Stomach (tissue), 9 donors: Measurements from ENCODE around the gene ZNF555. TPM values are rescaled to one million over a fixed set of nuclear protein-coding genes. Genes with fewer than 3 reads are reported as not detected.

Source experiments
- DNase-seq, 2 donors: peaks; one replicate each; pipeline versions ENCODE4 v3.0.0 to v3.0.0-alpha.2; 2013 to 2019
- H3K27ac ChIP-seq, 5 donors: fragments of 200-600 bp in 4 of 5; sonication (generic) in 4 of 5; one replicate each; pipeline ENCODE4 v1.5.1; 2013 to 2019; ENCODE audit warnings: mild to moderate bottlenecking in 1 of 5, moderate library complexity in 1 of 5
- H3K27me3 ChIP-seq, 3 donors: fragments of 200-600 bp; sonication (generic); one replicate each; pipeline ENCODE4 v1.5.1; 2017 to 2019; ENCODE audit warnings: mixed run types in 1 of 3
- H3K36me3 ChIP-seq, 4 donors: fragments of 200-600 bp; sonication (generic); 1 replicate in 3 of 4; 2 replicates in 1 of 4; pipeline ENCODE4 v1.5.1; 2016 to 2019
- H3K4me1 ChIP-seq, 4 donors: fragments of 200-600 bp; sonication (generic); one replicate each; pipeline ENCODE4 v1.5.1; 2016 to 2019
- H3K4me3 ChIP-seq, 4 donors: fragments of 200-600 bp; sonication (generic) in 3 of 4; one replicate each; pipeline ENCODE4 v1.5.1; 2016 to 2019; ENCODE audit warnings: mild to moderate bottlenecking in 1 of 4
- H3K9me3 ChIP-seq, 4 donors: fragments of 200-600 bp; sonication (generic); one replicate each; pipeline ENCODE4 v1.5.1; 2016 to 2019
- CTCF ChIP-seq, 7 experiments: fragments of 450-650 bp in 4 of 7; fragments of 200-600 bp in 3 of 7; sonication (generic) in 3 of 7; IDR thresholded peaks; one replicate each; pipeline ENCODE4 v1.5.1; 2016 to 2019; ENCODE audit warnings: antibody characterized with exemption in 7 of 7, control low read depth in 2 of 7, mild to moderate bottlenecking in 1 of 7
- EP300 ChIP-seq: sonication (generic); formaldehyde crosslinking; IDR thresholded peaks from one replicate; pipeline ENCODE4 v1.6.1; 2017; ENCODE audit warnings: antibody characterized with exemption
- POLR2A ChIP-seq, 4 donors: fragments of 450-650 bp; IDR thresholded peaks; one replicate each; pipeline ENCODE4 v1.6.1; 2016; ENCODE audit warnings: antibody characterized with exemption in 4 of 4, control low read depth in 2 of 4, mild to moderate bottlenecking in 1 of 4, moderate library complexity in 1 of 4
- POLR2AphosphoS5 ChIP-seq, 3 donors: sonication (generic); formaldehyde crosslinking; IDR thresholded peaks; one replicate each; pipeline ENCODE4 v1.6.1; 2016; ENCODE audit warnings: antibody characterized with exemption in 3 of 3
- WGBS, 5 donors: extraction: QIAGEN DNeasy Blood & Tissue Kit in 3 of 5; methylation state at CpG; one replicate each; pipeline versions ENCODE4 v1.1.5 to v1.1.7; 2013 to 2018; 5-methylcytosine and 5-hydroxymethylcytosine counted together
- intact Hi-C: fragments of 100-400 bp; cut with DNase I; formaldehyde crosslinking; loops from one replicate; pipeline ENCODE4 v1.15.1; 2023; ENCODE audit warnings: low total_unique reads
- polyA plus RNA-seq, 3 donors: library from polyadenylated mRNA; stranded (reverse); fragments of 200-250 nt; gene quantifications; one replicate each; pipeline ENCODE4 v1.2.3, GENCODE V29; 2013
- total RNA-seq, 5 donors: library from RNA; depleted of rRNA; stranded (reverse); fragments of >200 nt; gene quantifications; one replicate each; pipeline versions ENCODE4 v1.1.0 to v1.2.3, GENCODE V29; 2014 to 2016
- donor health status: healthy with polysubstance abuse.
- donor health status: Bipolar disorder and iron deficiency.
- donor health status: healthy.

The ZNF555 gene
- total and polyA plus RNA-seq, 8 donors: 0.58 to 11.2 (median 2.1) TPM

GRCh38 chr19:2845107-2845506, 3.8 kb downstream of the ZNF555 start:
- no peak overlapping the region for H3K27ac ChIP-seq
- H3K4me1 ChIP-seq: peaks cover 12 to 21% (median 17%) of the 10 kb centered on the region in 4 donors
- no peak overlapping the region for H3K4me3 ChIP-seq
- H3K27me3 ChIP-seq: no peaks in the 10 kb centered on the region
- no peak for TF ChIP-seq CTCF (IDR thresholded peaks at IDR 0.05)
- peaks cover 3 to 37% (median 23%) of the 10 kb centered on the region in 4 donors for H3K9me3 ChIP-seq
- no peak for DNase-seq
- H3K36me3 ChIP-seq: peaks cover under 1 to 38% (median 14%) of the 10 kb centered on the region in 4 donors
- WGBS, 5 donors: 88 to 100% (median 96%) methylated on average over 2 of the region's 2 CpGs
- intact Hi-C loops: no loop called here

GRCh38 chr19:2846180-2846894, 5.1 kb downstream of the ZNF555 start:
- Histone ChIP-seq H3K9me3 (peaks cover 5 to 49% (median 35%) of the 10 kb centered on the region in 4 donors), H3K27me3 (no peaks in the 10 kb centered on the region), H3K4me1 (peaks cover 12 to 21% (median 15%) of the 10 kb centered on the region in 4 donors), H3K4me3 (no peak overlapping the region), H3K27ac (no peak overlapping the region), H3K36me3 (peaks cover 12 to 50% (median 25%) of the 10 kb centered on the region in 4 donors)
- TF ChIP-seq CTCF (IDR thresholded peaks at IDR 0.05): no peak
- no peak for TF ChIP-seq POLR2AphosphoS5 (IDR thresholded peaks at IDR 0.05)
- no peak for TF ChIP-seq POLR2A (IDR thresholded peaks at IDR 0.05)
- TF ChIP-seq EP300: no peak
- WGBS, 5 donors: 78 to 90% (median 87%) methylated on average over 10 to 13 of the region's 13 CpGs
- intact Hi-C loops: no loop called here
- no peak for DNase-seq

GRCh38 chr19:2847507-2847906, 6.2 kb downstream of the ZNF555 start:
- peaks cover 17 to 61% (median 46%) of the 10 kb centered on the region in 4 donors for H3K9me3 ChIP-seq
- H3K27ac ChIP-seq: no peak overlapping the region
- peaks cover 5 to 15% (median 8%) of the 10 kb centered on the region in 4 donors for H3K4me1 ChIP-seq
- WGBS, 5 donors: 85 to 97% (median 93%) methylated on average over 3 of the region's 3 CpGs
- no peak for DNase-seq
- intact Hi-C loops: no loop called here
- H3K27me3 ChIP-seq: no peaks in the 10 kb centered on the region
- H3K4me3 ChIP-seq: no peak overlapping the region
- peaks cover 24 to 62% (median 37%) of the 10 kb centered on the region in 4 donors for H3K36me3 ChIP-seq
- no peak for TF ChIP-seq CTCF (IDR thresholded peaks at IDR 0.05)
- TF ChIP-seq POLR2AphosphoS5 (IDR thresholded peaks at IDR 0.05): no peak
- no peak for TF ChIP-seq POLR2A (IDR thresholded peaks at IDR 0.05)
- no peak for TF ChIP-seq EP300

DNA sequence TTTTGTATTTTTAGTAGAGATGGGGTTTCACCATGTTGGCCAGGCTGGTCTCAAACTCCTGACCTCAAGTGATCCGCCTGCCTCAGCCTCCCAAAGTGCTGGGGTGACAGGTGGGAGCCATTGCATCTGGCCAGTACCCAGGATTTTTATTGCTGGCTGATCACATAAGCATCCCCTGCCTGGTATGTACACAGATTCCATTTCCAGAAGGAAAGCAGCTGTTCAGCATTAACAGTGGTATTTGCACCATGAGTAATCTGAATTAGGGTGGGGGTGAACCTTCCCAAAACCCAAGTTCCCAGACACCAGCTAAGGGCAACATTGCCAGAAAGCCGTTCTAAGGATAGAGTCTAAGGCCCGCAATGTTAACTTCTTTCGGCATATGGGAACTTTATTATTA, 7.3 kb downstream of the ZNF555 start:
- H3K4me1 ChIP-seq: peaks cover 0 to 8% (median 2%) of the 10 kb centered on the region in 4 donors
- peaks cover 34 to 73% (median 48%) of the 10 kb centered on the region in 4 donors for H3K36me3 ChIP-seq
- H3K27ac ChIP-seq: peak overlapping the region in 1 of 5 donors; percentile 20
- WGBS, 5 donors: 60 to 82% (median 78%) methylated on average over 4 of the region's 4 CpGs
- DNase-seq: no peak
- H3K9me3 ChIP-seq: peaks cover 28 to 72% (median 57%) of the 10 kb centered on the region in 4 donors
- TF ChIP-seq EP300 (no peak), POLR2AphosphoS5 (IDR thresholded peaks at IDR 0.05) (peak in 2 of 3 donors; percentile 33 to 55)
- H3K27me3 ChIP-seq: no peaks in the 10 kb centered on the region
- no peak overlapping the region for H3K4me3 ChIP-seq
- intact Hi-C loops: no loop called here
